GM18505 (cell line): Measurements from ENCODE around the gene EDDM13.
"Not testable (repeated sequence)": the region's sequence is repeated elsewhere in the genome, so short reads cannot be mapped to it uniquely, and the experiment has no call there.

Experiments
- ATAC-seq: cut with Tn5 transposase; IDR thresholded peaks from one replicate; pipeline ENCODE4 v1.9.1; 2021; ENCODE audit not compliant: unreplicated experiment
- POLR2A ChIP-seq: IDR thresholded peaks from 4 replicates; pipeline ENCODE4 v1.6.1; 2011; ENCODE audit warnings: borderline replicate concordance; ENCODE audit not compliant: insufficient read depth, insufficient read length; ENCODE audit errors: extremely low read depth

The EDDM13 gene, protein sequence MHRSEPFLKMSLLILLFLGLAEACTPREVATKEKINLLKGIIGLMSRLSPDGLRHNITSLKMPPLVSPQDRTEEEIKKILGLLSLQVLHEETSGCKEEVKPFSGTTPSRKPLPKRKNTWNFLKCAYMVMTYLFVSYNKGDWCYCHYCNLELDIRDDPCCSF

GRCh38 chr19:56272161-56272798, at the start of gene EDDM13:
Gene EDDM13, plus strand, starts transcription at chr19:56272748. Its CDS starts 87 bp downstream, at chr19:56272835.
- TF ChIP-seq POLR2A = no peak
- no peak for ATAC-seq

- ATAC-seq = no peak
- TF ChIP-seq POLR2A = no peak
These were observed 49.6 kb upstream of the EDDM13 start for GRCh38 chr19:56222901-56223300.

DNA sequence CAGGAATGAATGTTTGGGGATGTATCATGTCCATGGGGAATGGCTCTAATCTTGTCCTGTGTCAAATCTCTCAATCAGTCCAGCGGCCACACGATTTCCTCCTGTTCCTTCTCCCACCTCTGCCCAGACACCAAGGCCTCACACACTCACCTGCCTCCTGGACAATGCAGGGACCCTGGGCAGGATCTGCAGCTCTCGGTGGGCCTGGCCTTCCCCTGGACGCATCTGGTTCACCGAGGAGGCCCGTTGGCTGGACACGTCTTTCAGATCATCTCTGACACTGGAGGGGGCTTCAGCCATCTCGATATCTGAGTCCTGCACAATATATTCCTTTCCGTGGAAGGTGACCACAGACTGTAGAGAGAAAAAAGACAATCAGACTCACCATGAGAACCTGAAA, 49.1 kb upstream of the EDDM13 start:
- no peak for ATAC-seq
- TF ChIP-seq POLR2A = no peak

- no peak for ATAC-seq
- TF ChIP-seq POLR2A = no peak
These were observed 27.3 kb upstream of the EDDM13 start for GRCh38 chr19:56245121-56245740.

- ATAC-seq = not testable (repeated sequence)
These were observed 26.8 kb upstream of the EDDM13 start for GRCh38 chr19:56245764-56246163.

- ATAC-seq = not testable (repeated sequence)
These were observed 23.7 kb upstream of the EDDM13 start for GRCh38 chr19:56248736-56249338.

DNA sequence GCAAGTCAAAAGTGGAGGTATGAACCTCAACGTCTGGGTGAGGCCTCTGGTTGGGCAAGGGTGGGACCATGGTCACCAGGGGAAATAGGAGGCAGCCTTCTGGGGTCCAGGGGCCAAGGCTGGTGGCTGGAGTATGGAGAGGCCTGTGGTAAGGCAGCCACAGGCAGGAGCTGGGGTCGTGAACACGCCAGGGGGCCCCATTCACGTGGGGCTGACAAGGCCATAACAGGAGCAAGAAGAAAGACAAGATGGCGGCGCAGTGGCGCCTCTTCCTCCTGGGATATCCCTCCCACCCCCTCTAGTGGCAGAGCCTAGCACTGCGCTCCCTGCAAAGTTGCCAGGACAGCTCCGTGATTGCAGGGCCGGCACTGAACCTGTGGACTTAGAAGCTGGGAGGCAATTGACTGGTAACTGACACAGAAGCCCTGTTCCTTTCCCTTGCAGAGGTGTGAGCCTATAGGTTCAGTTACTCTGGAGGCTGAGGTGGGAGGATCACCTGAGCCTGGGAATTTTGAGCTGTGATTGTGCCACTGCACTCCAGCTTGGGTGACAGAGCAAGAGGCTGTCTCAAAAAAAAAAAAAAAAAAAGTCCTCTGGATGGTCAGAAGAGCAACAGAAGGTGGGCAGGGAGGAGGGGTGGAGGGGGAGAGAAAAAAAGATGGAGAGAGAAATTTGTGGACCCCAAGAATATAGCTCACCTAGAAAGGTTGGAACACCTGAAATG, 19.7 kb upstream of the EDDM13 start:
- TF ChIP-seq POLR2A = no peak
- no peak for ATAC-seq

DNA sequence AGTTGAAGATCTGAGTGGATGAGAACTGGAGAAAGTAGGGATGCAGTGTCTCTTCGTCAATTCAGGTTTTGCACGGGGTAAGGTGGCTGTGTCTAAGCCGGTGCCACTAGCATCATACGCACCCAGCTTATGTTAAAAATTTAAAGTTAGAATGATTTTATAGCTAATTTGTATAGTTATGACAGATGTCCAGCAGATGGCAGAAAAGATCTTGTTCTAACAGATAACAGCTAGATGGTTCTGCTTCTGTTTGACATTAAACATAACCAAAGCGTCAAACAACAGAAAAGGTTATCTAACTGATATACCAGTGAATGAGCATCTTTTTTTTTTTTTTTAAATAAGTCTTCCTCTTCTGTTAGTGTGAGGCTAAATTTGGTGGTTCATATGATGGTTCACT, 18.8 kb upstream of the EDDM13 start:
- no peak for TF ChIP-seq POLR2A
- ATAC-seq = no peak

DNA sequence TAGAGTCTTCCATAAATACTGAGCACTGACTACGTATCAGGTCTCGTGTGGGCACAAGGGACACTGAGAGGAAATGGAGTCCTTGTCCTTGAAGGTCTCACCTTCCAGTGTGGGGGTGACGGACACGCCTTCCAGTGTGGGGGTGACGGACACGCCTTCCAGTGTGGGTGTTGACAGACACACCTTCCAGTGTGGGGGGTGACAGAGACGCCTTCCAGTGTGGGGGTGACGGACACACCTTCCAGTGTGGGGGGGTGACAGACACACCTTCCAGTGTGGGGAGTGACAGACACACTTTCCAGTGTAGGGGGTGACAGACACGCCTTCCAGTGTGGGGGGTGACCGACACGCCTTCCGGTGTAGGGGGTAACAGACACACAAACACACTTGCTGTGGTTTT, 14.3 kb upstream of the EDDM13 start:
- ATAC-seq = no peak
- no peak for TF ChIP-seq POLR2A

- no peak for ATAC-seq
- TF ChIP-seq POLR2A = no peak
These were observed 11.4 kb upstream of the EDDM13 start for GRCh38 chr19:56261145-56261544.

- ATAC-seq = not testable (repeated sequence)
These were observed 10.6 kb upstream of the EDDM13 start for GRCh38 chr19:56261932-56262331.

DNA sequence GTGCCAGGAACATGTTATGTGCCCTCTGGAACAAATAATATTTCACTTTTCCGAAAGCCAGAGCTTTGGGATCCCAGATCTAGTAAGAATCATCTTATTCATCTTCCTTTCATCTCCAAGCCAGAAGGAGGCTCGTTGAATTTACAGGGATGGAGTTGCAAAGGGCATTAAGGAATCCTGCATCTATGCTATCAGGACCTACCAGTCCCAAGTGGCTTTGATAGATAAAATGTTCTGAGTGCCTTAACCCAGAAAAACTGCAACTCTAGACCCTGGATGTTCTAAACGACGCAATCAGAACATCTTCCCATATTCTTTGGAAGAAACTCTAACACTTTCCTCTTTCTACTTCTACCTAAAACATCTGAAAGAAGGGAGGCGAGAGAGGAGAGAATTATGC, 9.2 kb upstream of the EDDM13 start:
- no peak for ATAC-seq
- TF ChIP-seq POLR2A = no peak

- TF ChIP-seq POLR2A = no peak
- no peak for ATAC-seq
These were observed 6.5 kb upstream of the EDDM13 start for GRCh38 chr19:56266051-56266450.

GRCh38 chr19:56269348-56269747, 3.2 kb upstream of the EDDM13 start:
- no peak for TF ChIP-seq POLR2A
- ATAC-seq = no peak
